ENCODE data around the gene SPAG7. TPM values are rescaled to one million over a fixed set of nuclear protein-coding genes. Genes with fewer than 3 reads are reported as not detected.
A peak's percentile ranks its signal among the peaks of the same experiment; 100 is the strongest.
"Not testable (repeated sequence)": the region's sequence is repeated elsewhere in the genome, so short reads cannot be mapped to it uniquely, and the experiment has no call there.

SPAG7 gene
- total and polyA plus RNA-seq, 4 donors, result 18.6 to 66.3 (median 26.0) TPM

GRCh38 chr17:4919511-4920047, 48.0 kb downstream of the SPAG7 start:
- 61% methylated on average over 8 of the region's 8 CpGs for WGBS
- Histone ChIP-seq H3K9me3 (ENCODE audit: control insufficient read depth in 4 of 4, low read length in 3 of 4) (no peaks in the 10 kb centered on the region), H3K27me3 (ENCODE audit: control insufficient read depth in 4 of 4, insufficient read depth in 4 of 4, low read length in 3 of 4) (no peaks in the 10 kb centered on the region), H3K9ac (ENCODE audit: low read depth in 1 of 2, low read length in 2 of 2) (peak overlapping the region in 1 of 2 donors; percentile 34), H3K4me1 (ENCODE audit: control insufficient read depth in 4 of 4, insufficient read depth in 4 of 4, low read length in 3 of 4) (peaks cover 3 to 22% (median 16%) of the 10 kb centered on the region in 4 donors), H3K4me3 (ENCODE audit: low read depth in 1 of 3, low read length in 3 of 3) (no peak overlapping the region), H3K36me3 (ENCODE audit: control insufficient read depth in 4 of 4, insufficient read depth in 3 of 4, low read depth in 1 of 4, low read length in 3 of 4) (no peaks in the 10 kb centered on the region), H3K27ac (ENCODE audit: low read depth in 1 of 2, low read length in 2 of 2) (peak overlapping the region; percentile 92 to 95)
- DNase-seq (ENCODE audit: low spot score), result no peak
- TF ChIP-seq FOXA2 (IDR thresholded peaks at IDR 0.05) (no peak), REST (IDR thresholded peaks at IDR 0.05) (no peak), RAD21 (IDR thresholded peaks at IDR 0.05) (no peak), SP1 (IDR thresholded peaks at IDR 0.05) (no peak), EGR1 (IDR thresholded peaks at IDR 0.05; ENCODE audit: low read depth in 2 of 2) (no peak)

- not testable (repeated sequence) for H3K9me3 ChIP-seq (ENCODE audit: control insufficient read depth in 4 of 4, low read length in 3 of 4); H3K4me3 ChIP-seq (ENCODE audit: low read depth in 1 of 3, low read length in 3 of 3); H3K9ac ChIP-seq (ENCODE audit: low read depth in 1 of 2, low read length in 2 of 2); DNase-seq (ENCODE audit: low spot score); H3K36me3 ChIP-seq (ENCODE audit: control insufficient read depth in 4 of 4, insufficient read depth in 3 of 4, low read depth in 1 of 4, low read length in 3 of 4); H3K27me3 ChIP-seq (ENCODE audit: control insufficient read depth in 4 of 4, insufficient read depth in 4 of 4, low read length in 3 of 4)
- H3K4me1 ChIP-seq (ENCODE audit: control insufficient read depth in 4 of 4, insufficient read depth in 4 of 4, low read length in 3 of 4), result peaks cover 1 to 19% (median 10%) of the 10 kb centered on the region in 4 donors
- 86% methylated on average over 4 of the region's 4 CpGs for WGBS
- peak overlapping the region in 1 of 2 donors; percentile 6 for H3K27ac ChIP-seq (ENCODE audit: low read depth in 1 of 2, low read length in 2 of 2)
Observed at GRCh38 chr17:4914551-4914950, 53.1 kb downstream of the SPAG7 start.

GRCh38 chr17:4913994-4914393, 53.6 kb downstream of the SPAG7 start:
- Histone ChIP-seq H3K9ac (ENCODE audit: low read depth in 1 of 2, low read length in 2 of 2) (peak overlapping the region in 1 of 2 donors; percentile 2), H3K4me3 (ENCODE audit: low read depth in 1 of 3, low read length in 3 of 3) (no peak overlapping the region), H3K27me3 (ENCODE audit: control insufficient read depth in 4 of 4, insufficient read depth in 4 of 4, low read length in 3 of 4) (no peaks in the 10 kb centered on the region), H3K4me1 (ENCODE audit: control insufficient read depth in 4 of 4, insufficient read depth in 4 of 4, low read length in 3 of 4) (peaks cover 3 to 22% (median 11%) of the 10 kb centered on the region in 4 donors), H3K27ac (ENCODE audit: low read depth in 1 of 2, low read length in 2 of 2) (peak overlapping the region; percentile 6 to 32), H3K36me3 (ENCODE audit: control insufficient read depth in 4 of 4, insufficient read depth in 3 of 4, low read depth in 1 of 4, low read length in 3 of 4) (no peaks in the 10 kb centered on the region), H3K9me3 (ENCODE audit: control insufficient read depth in 4 of 4, low read length in 3 of 4) (no peaks in the 10 kb centered on the region)
- WGBS, result 35% methylated on average over 1 of the region's 1 CpG
- DNase-seq (ENCODE audit: low spot score), result no peak
- no peak for TF ChIP-seq RAD21 (IDR thresholded peaks at IDR 0.05)
- TF ChIP-seq TAF1 (conservative IDR thresholded peaks at IDR 0.05), result no peak
- TF ChIP-seq HNF4A (conservative IDR thresholded peaks at IDR 0.05), result peak; percentile 91 to 92
- peak; percentile 13 to 21 for TF ChIP-seq GABPA (IDR thresholded peaks at IDR 0.05 in 1 of 2, conservative IDR thresholded peaks at IDR 0.05 in 1 of 2)
- TF ChIP-seq ZBTB33 (IDR thresholded peaks at IDR 0.05), result peak; percentile 64
- peak; percentile 74 for TF ChIP-seq HNF4G (IDR thresholded peaks at IDR 0.05)
- peak; percentile 22 for TF ChIP-seq REST (IDR thresholded peaks at IDR 0.05)
- no peak for TF ChIP-seq EGR1 (IDR thresholded peaks at IDR 0.05; ENCODE audit: low read depth in 2 of 2)
- no peak for TF ChIP-seq FOXA2 (IDR thresholded peaks at IDR 0.05)
- no peak for TF ChIP-seq NR2F2 (IDR thresholded peaks at IDR 0.05)
- TF ChIP-seq MAX (IDR thresholded peaks at IDR 0.05), result no peak
- TF ChIP-seq JUND (IDR thresholded peaks at IDR 0.05), result peak in 1 of 2 donors; percentile 33
- peak in 1 of 2 donors; percentile 57 for TF ChIP-seq RXRA (IDR thresholded peaks at IDR 0.05)
- peak; percentile 53 for TF ChIP-seq YY1 (IDR thresholded peaks at IDR 0.05)
- no peak for TF ChIP-seq FOXA1 (IDR thresholded peaks at IDR 0.05)
- TF ChIP-seq ATF3 (IDR thresholded peaks at IDR 0.05), result no peak
- peak; percentile 93 for TF ChIP-seq SP1 (IDR thresholded peaks at IDR 0.05)
